Activated naive CD4-positive, alpha-beta T cell treated with anti-CD3 and anti-CD28 coated beads, Interleukin-2, amount 10 ng/mL, durations not matched to agents 7 days and 5 days (primary cell): ENCODE measurements around the gene PMEL.
"Not testable (repeated sequence)": the region's sequence is repeated elsewhere in the genome, so short reads cannot be mapped to it uniquely, and the experiment has no call there.

Source experiments
- CTCF ChIA-PET: fragments of 350-600 bp; sonication (Branson Sonifier 250); formaldehyde crosslinking; loops from one replicate; lab custom pipeline; 2021; ENCODE audit warnings: antibody characterized with exemption; lab: Charles Lee
- DNase-seq: peaks from one replicate; pipeline ENCODE4 v3.0.0-alpha.2; 2020
- H3K27ac Mint-ChIP-seq: one replicate; pipeline ENCODE4 v1.8.0; 2021; ENCODE audit warnings: mild to moderate bottlenecking, moderate library complexity, mixed read lengths
- H3K27me3 Mint-ChIP-seq: one replicate; pipeline ENCODE4 v1.8.0; 2021; ENCODE audit warnings: mild to moderate bottlenecking, mixed read lengths
- H3K36me3 Mint-ChIP-seq: one replicate; pipeline ENCODE4 v1.8.0; 2021; ENCODE audit warnings: mixed read lengths
- H3K4me1 Mint-ChIP-seq: one replicate; pipeline ENCODE4 v1.8.0; 2021; ENCODE audit warnings: mixed read lengths
- H3K4me3 Mint-ChIP-seq: one replicate; pipeline ENCODE4 v1.8.0; 2021; ENCODE audit warnings: mild to moderate bottlenecking, moderate library complexity, mixed read lengths
- H3K9me3 Mint-ChIP-seq: one replicate; pipeline ENCODE4 v1.8.0; 2021; ENCODE audit warnings: mixed read lengths

PMEL gene

GRCh38 chr12:55996715-55997534, 31.1 kb upstream of the PMEL start, which contains the start of gene SUOX:
Gene SUOX, plus strand, starts transcription at chr12:55997276. Its CDS starts 4,946 bp downstream, at chr12:56002222.
- DNase-seq = peak; percentile 54
- peaks cover 35% of the 10 kb centered on the region for H3K4me1 Mint-ChIP-seq
- H3K9me3 Mint-ChIP-seq = no peaks in the 10 kb centered on the region
- CTCF ChIA-PET = interaction anchor here (0.7 to 7.3 kb wide), 20 partner anchors 10 to 327 kb away, joined by 3 to 128 read pairs (median 6); partner anchors contain the start of genes IKZF4, RAB5B, RPL41 and ZC3H10
- H3K27me3 Mint-ChIP-seq = peaks cover 30% of the 10 kb centered on the region
- H3K4me3 Mint-ChIP-seq = peak within 1 kb of the TSS; percentile 57
- peak within 1 kb of the TSS; percentile 42 for H3K27ac Mint-ChIP-seq
- H3K36me3 Mint-ChIP-seq = peaks cover 24% of the 10 kb centered on the region

- CTCF ChIA-PET = interaction anchor here (0.7 to 7.3 kb wide), 28 partner anchors 9 to 267 kb away, joined by 3 to 128 read pairs (median 5); partner anchors contain the start of genes IKZF4, RAB5B, RPL41 and SMARCC2
- peak overlapping the region; percentile 42 for H3K27ac Mint-ChIP-seq
- peaks cover 35% of the 10 kb centered on the region for H3K4me1 Mint-ChIP-seq
- no peaks in the 10 kb centered on the region for H3K9me3 Mint-ChIP-seq
- DNase-seq = peak; percentile 77
- peaks cover 30% of the 10 kb centered on the region for H3K27me3 Mint-ChIP-seq
- H3K4me3 Mint-ChIP-seq = peak overlapping the region; percentile 57
- H3K36me3 Mint-ChIP-seq = peaks cover 30% of the 10 kb centered on the region
These were observed 30.4 kb upstream of the PMEL start for GRCh38 chr12:55996201-55996714.

- Mint-ChIP-seq H3K27me3 (peaks cover 30% of the 10 kb centered on the region), H3K36me3 (peaks cover 39% of the 10 kb centered on the region), H3K4me1 (peaks cover 35% of the 10 kb centered on the region), H3K4me3 (no peak overlapping the region), H3K9me3 (no peaks in the 10 kb centered on the region), H3K27ac (peak overlapping the region; percentile 11)
- DNase-seq = no peak
- CTCF ChIA-PET = interaction anchor here (0.7 to 7.3 kb wide), 21 partner anchors 10 to 268 kb away, joined by 3 to 128 read pairs (median 7); partner anchors contain the start of genes RAB5B, RPL41, SMARCC2 and ZC3H10
These were observed 29.5 kb upstream of the PMEL start for GRCh38 chr12:55995366-55995765.

GRCh38 chr12:55993230-55993853, 27.5 kb upstream of the PMEL start:
- Mint-ChIP-seq H3K27me3 (peaks cover 16% of the 10 kb centered on the region), H3K4me3 (no peak overlapping the region), H3K4me1 (peaks cover 24% of the 10 kb centered on the region), H3K36me3 (peaks cover 48% of the 10 kb centered on the region), H3K9me3 (no peaks in the 10 kb centered on the region), H3K27ac (peak overlapping the region; percentile 11)
- CTCF ChIA-PET = interaction anchor here (7.3 kb wide), 1 partner anchor 33 kb away, joined by 128 read pairs; no protein-coding TSS in a partner anchor
- DNase-seq = no peak

- Mint-ChIP-seq H3K36me3 (peaks cover 54% of the 10 kb centered on the region), H3K27ac (no peak overlapping the region), H3K4me1 (peaks cover 5% of the 10 kb centered on the region), H3K4me3 (no peak overlapping the region), H3K27me3 (no peaks in the 10 kb centered on the region), H3K9me3 (no peaks in the 10 kb centered on the region)
- no peak for DNase-seq
- CTCF ChIA-PET = interaction anchor here (1.5 to 7.3 kb wide), 3 partner anchors 18 to 49 kb away, joined by 3 to 128 read pairs (median 3); no protein-coding TSS in a partner anchor
These were observed 25.3 kb upstream of the PMEL start for GRCh38 chr12:55991110-55991509.

- H3K4me3 Mint-ChIP-seq, DNase-seq, H3K9me3 Mint-ChIP-seq, H3K4me1 Mint-ChIP-seq, H3K27ac Mint-ChIP-seq, H3K27me3 Mint-ChIP-seq: not testable (repeated sequence)
- peaks cover 45% of the 10 kb centered on the region for H3K36me3 Mint-ChIP-seq
- CTCF ChIA-PET = interaction anchor here (1.0 to 2.0 kb wide), 4 partner anchors 10 to 47 kb away, joined by 3 to 17 read pairs (median 3); no protein-coding TSS in a partner anchor
These were observed 20.1 kb upstream of the PMEL start for GRCh38 chr12:55985976-55986375.

GRCh38 chr12:55985341-55985740, 19.5 kb upstream of the PMEL start:
- CTCF ChIA-PET = interaction anchor here (1.0 to 2.0 kb wide), 4 partner anchors 10 to 47 kb away, joined by 3 to 17 read pairs (median 6); partner anchors contain the start of gene RAB5B
- no peak overlapping the region for H3K27ac Mint-ChIP-seq
- no peaks in the 10 kb centered on the region for H3K27me3 Mint-ChIP-seq
- no peaks in the 10 kb centered on the region for H3K4me1 Mint-ChIP-seq
- DNase-seq = no peak
- H3K4me3 Mint-ChIP-seq = no peak overlapping the region
- H3K36me3 Mint-ChIP-seq = peaks cover 39% of the 10 kb centered on the region
- no peaks in the 10 kb centered on the region for H3K9me3 Mint-ChIP-seq

GRCh38 chr12:55984861-55985260, 19.0 kb upstream of the PMEL start:
- H3K4me3 Mint-ChIP-seq = no peak overlapping the region
- H3K27me3 Mint-ChIP-seq = no peaks in the 10 kb centered on the region
- DNase-seq = no peak
- no peak overlapping the region for H3K27ac Mint-ChIP-seq
- no peaks in the 10 kb centered on the region for H3K9me3 Mint-ChIP-seq
- no peaks in the 10 kb centered on the region for H3K4me1 Mint-ChIP-seq
- CTCF ChIA-PET = interaction anchor here (0.7 to 2.0 kb wide), 5 partner anchors 10 to 215 kb away, joined by 3 to 17 read pairs (median 6); partner anchors contain the start of genes RAB5B and SUOX
- peaks cover 37% of the 10 kb centered on the region for H3K36me3 Mint-ChIP-seq

GRCh38 chr12:55983232-55983842, 17.5 kb upstream of the PMEL start:
- Mint-ChIP-seq H3K36me3 (peaks cover 36% of the 10 kb centered on the region), H3K27ac (no peak overlapping the region), H3K9me3 (no peaks in the 10 kb centered on the region), H3K4me1 (peaks cover 2% of the 10 kb centered on the region), H3K27me3 (no peaks in the 10 kb centered on the region), H3K4me3 (no peak overlapping the region)
- DNase-seq = no peak
- CTCF ChIA-PET = interaction anchor here (1.0 to 2.4 kb wide), 2 partner anchors 12 to 46 kb away, joined by 4 to 13 read pairs; no protein-coding TSS in a partner anchor

- no peak for DNase-seq
- H3K36me3 Mint-ChIP-seq = peaks cover 37% of the 10 kb centered on the region
- peaks cover 6% of the 10 kb centered on the region for H3K4me1 Mint-ChIP-seq
- CTCF ChIA-PET = interaction anchor here (1.2 to 2.4 kb wide), 2 partner anchors 13 to 15 kb away, joined by 3 to 13 read pairs; partner anchors contain the start of gene SUOX
- no peaks in the 10 kb centered on the region for H3K9me3 Mint-ChIP-seq
- no peak overlapping the region for H3K27ac Mint-ChIP-seq
- no peaks in the 10 kb centered on the region for H3K27me3 Mint-ChIP-seq
- no peak overlapping the region for H3K4me3 Mint-ChIP-seq
These were observed 16.6 kb upstream of the PMEL start for GRCh38 chr12:55982319-55982936.

GRCh38 chr12:55981882-55982281, 16.0 kb upstream of the PMEL start:
- not testable (repeated sequence) for H3K27me3 Mint-ChIP-seq, H3K4me1 Mint-ChIP-seq, H3K4me3 Mint-ChIP-seq, H3K27ac Mint-ChIP-seq, H3K9me3 Mint-ChIP-seq, DNase-seq
- H3K36me3 Mint-ChIP-seq = peaks cover 36% of the 10 kb centered on the region
- CTCF ChIA-PET = interaction anchor here (1.0 to 2.4 kb wide), 3 partner anchors 14 to 28 kb away, joined by 3 to 13 read pairs (median 4); partner anchors contain the start of gene SUOX

GRCh38 chr12:55979069-55979468, 13.2 kb upstream of the PMEL start:
- DNase-seq = no peak
- CTCF ChIA-PET = interaction anchor here (1.5 kb wide), 1 partner anchor 17 kb away, joined by 3 read pairs; no protein-coding TSS in a partner anchor
- Mint-ChIP-seq H3K27me3 (no peaks in the 10 kb centered on the region), H3K4me1 (peaks cover 14% of the 10 kb centered on the region), H3K36me3 (peaks cover 30% of the 10 kb centered on the region), H3K27ac (no peak overlapping the region), H3K4me3 (no peak overlapping the region), H3K9me3 (no peaks in the 10 kb centered on the region)

GRCh38 chr12:55978393-55978792, 12.6 kb upstream of the PMEL start:
- Mint-ChIP-seq H3K36me3 (peaks cover 25% of the 10 kb centered on the region), H3K9me3 (no peaks in the 10 kb centered on the region), H3K4me3 (no peak overlapping the region), H3K4me1 (peaks cover 14% of the 10 kb centered on the region), H3K27me3 (no peaks in the 10 kb centered on the region), H3K27ac (no peak overlapping the region)
- no peak for DNase-seq
- CTCF ChIA-PET = interaction anchor here (1.5 kb wide), 1 partner anchor 18 kb away, joined by 3 read pairs; no protein-coding TSS in a partner anchor
